Tibial artery (tissue), 4 donors: Measurements from ENCODE around the gene ZNF804B.
"Not testable (repeated sequence)": the region's sequence is repeated elsewhere in the genome, so short reads cannot be mapped to it uniquely, and the experiment has no call there.

ENCODE experiments used
- DNase-seq, 2 donors: peaks; one replicate each; pipeline ENCODE4 v3.0.0-alpha.2; 2019
- H3K27ac ChIP-seq, 2 donors: fragments of 200-600 bp; sonication (generic) in 1 of 2; 1 replicate in 1 of 2; 2 replicates in 1 of 2; pipeline ENCODE4 v1.5.1; 2018 to 2019; ENCODE audit warnings: mild to moderate bottlenecking in 1 of 2
- H3K27me3 ChIP-seq, 2 donors: fragments of 200-600 bp; sonication (generic) in 1 of 2; one replicate each; pipeline versions ENCODE4 v1.5.1 to v1.6.0; 2016 to 2019
- H3K36me3 ChIP-seq, 3 donors: fragments of 200-600 bp; sonication (generic) in 2 of 3; one replicate each; pipeline ENCODE4 v1.5.1; 2016 to 2019; ENCODE audit warnings: mild to moderate bottlenecking in 2 of 3
- H3K4me1 ChIP-seq, 4 donors: fragments of 200-600 bp; sonication (generic) in 2 of 4; 1 replicate in 3 of 4; 2 replicates in 1 of 4; pipeline ENCODE4 v1.5.1; 2016 to 2019
- H3K4me3 ChIP-seq, 2 donors: fragments of 200-600 bp; sonication (generic) in 1 of 2; 1 replicate in 1 of 2; 2 replicates in 1 of 2; pipeline ENCODE4 v1.5.1; 2018 to 2019; ENCODE audit warnings: mild to moderate bottlenecking in 2 of 2
- H3K9me3 ChIP-seq, 3 donors: fragments of 200-600 bp; sonication (generic) in 1 of 3; one replicate each; pipeline ENCODE4 v1.5.1; 2016 to 2019
- intact Hi-C: fragments of 100-400 bp; cut with DNase I; formaldehyde crosslinking; loops from one replicate; pipeline ENCODE4 v1.15.0; 2023; ENCODE audit warnings: low total_unique reads
- TF ChIP-seq, protein P1 (sequence below), 2 experiments: fragments of 200-600 bp in 1 of 2; fragments of 450-650 bp in 1 of 2; IDR thresholded peaks; one replicate each; pipeline ENCODE4 v1.5.1; 2017 to 2019; ENCODE audit warnings: antibody characterized with exemption in 2 of 2, mild to moderate bottlenecking in 1 of 2, moderate library complexity in 1 of 2

Gene ZNF804B

GRCh38 chr7:89200758-89201157, 441.3 kb downstream of the ZNF804B start:
- Histone ChIP-seq H3K9me3 (no peaks in the 10 kb centered on the region), H3K27ac (no peak overlapping the region), H3K36me3 (no peaks in the 10 kb centered on the region), H3K4me1 (no peaks in the 10 kb centered on the region), H3K4me3 (no peak overlapping the region), H3K27me3 (no peaks in the 10 kb centered on the region)
- TF ChIP-seq, protein P1, sequence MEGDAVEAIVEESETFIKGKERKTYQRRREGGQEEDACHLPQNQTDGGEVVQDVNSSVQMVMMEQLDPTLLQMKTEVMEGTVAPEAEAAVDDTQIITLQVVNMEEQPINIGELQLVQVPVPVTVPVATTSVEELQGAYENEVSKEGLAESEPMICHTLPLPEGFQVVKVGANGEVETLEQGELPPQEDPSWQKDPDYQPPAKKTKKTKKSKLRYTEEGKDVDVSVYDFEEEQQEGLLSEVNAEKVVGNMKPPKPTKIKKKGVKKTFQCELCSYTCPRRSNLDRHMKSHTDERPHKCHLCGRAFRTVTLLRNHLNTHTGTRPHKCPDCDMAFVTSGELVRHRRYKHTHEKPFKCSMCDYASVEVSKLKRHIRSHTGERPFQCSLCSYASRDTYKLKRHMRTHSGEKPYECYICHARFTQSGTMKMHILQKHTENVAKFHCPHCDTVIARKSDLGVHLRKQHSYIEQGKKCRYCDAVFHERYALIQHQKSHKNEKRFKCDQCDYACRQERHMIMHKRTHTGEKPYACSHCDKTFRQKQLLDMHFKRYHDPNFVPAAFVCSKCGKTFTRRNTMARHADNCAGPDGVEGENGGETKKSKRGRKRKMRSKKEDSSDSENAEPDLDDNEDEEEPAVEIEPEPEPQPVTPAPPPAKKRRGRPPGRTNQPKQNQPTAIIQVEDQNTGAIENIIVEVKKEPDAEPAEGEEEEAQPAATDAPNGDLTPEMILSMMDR (IDR thresholded peaks at IDR 0.05) = no peak
- intact Hi-C loops = no loop called here
- no peak for DNase-seq

- intact Hi-C loops = no loop called here
- Histone ChIP-seq H3K4me3 (no peak overlapping the region), H3K36me3 (no peaks in the 10 kb centered on the region), H3K27ac (no peak overlapping the region), H3K9me3 (no peaks in the 10 kb centered on the region), H3K27me3 (no peaks in the 10 kb centered on the region), H3K4me1 (no peaks in the 10 kb centered on the region)
- no peak for DNase-seq
- TF ChIP-seq, protein P1 (IDR thresholded peaks at IDR 0.05) = no peak
Measured at GRCh38 chr7:89223900-89224395, 464.4 kb downstream of the ZNF804B start.

GRCh38 chr7:89228688-89229171, 469.2 kb downstream of the ZNF804B start:
- H3K27me3 ChIP-seq, H3K27ac ChIP-seq, DNase-seq, H3K9me3 ChIP-seq, H3K36me3 ChIP-seq, H3K4me3 ChIP-seq, intact Hi-C loops, H3K4me1 ChIP-seq: not testable (repeated sequence)

- Histone ChIP-seq H3K9me3 (no peaks in the 10 kb centered on the region), H3K4me1 (no peaks in the 10 kb centered on the region), H3K27ac (no peak overlapping the region), H3K36me3 (no peaks in the 10 kb centered on the region), H3K4me3 (no peak overlapping the region), H3K27me3 (no peaks in the 10 kb centered on the region)
- DNase-seq = no peak
- intact Hi-C loops = no loop called here
- TF ChIP-seq, protein P1 (IDR thresholded peaks at IDR 0.05) = no peak
Measured at GRCh38 chr7:89238156-89238555, 478.7 kb downstream of the ZNF804B start.

DNA sequence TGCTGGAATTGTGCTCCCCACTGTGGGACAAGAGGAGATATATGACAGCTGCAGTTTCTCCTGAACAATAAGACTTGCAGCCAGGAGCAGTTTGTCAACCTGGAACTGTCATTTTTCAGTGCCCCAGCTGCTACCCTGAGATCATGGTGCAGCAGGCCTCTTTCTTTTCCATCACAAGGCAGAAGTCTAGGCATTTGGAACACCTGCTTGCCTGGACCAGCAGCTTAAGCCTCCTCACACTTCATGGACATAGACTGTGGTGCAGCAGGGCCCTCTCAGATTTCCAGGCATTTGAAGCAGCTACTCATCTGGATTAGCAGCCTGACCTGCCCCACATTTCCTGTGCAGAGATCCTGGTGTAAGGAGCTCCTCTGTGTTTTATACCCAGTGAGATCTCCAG, 486.7 kb downstream of the ZNF804B start:
- H3K4me1 ChIP-seq = no peaks in the 10 kb centered on the region
- no peak overlapping the region for H3K27ac ChIP-seq
- no peak overlapping the region for H3K4me3 ChIP-seq
- TF ChIP-seq, protein P1 (IDR thresholded peaks at IDR 0.05) = no peak
- no peaks in the 10 kb centered on the region for H3K36me3 ChIP-seq
- no peaks in the 10 kb centered on the region for H3K27me3 ChIP-seq
- intact Hi-C loops = no loop called here
- H3K9me3 ChIP-seq = peaks cover 0 to 11% (median 9%) of the 10 kb centered on the region in 3 donors
- no peak for DNase-seq

DNA sequence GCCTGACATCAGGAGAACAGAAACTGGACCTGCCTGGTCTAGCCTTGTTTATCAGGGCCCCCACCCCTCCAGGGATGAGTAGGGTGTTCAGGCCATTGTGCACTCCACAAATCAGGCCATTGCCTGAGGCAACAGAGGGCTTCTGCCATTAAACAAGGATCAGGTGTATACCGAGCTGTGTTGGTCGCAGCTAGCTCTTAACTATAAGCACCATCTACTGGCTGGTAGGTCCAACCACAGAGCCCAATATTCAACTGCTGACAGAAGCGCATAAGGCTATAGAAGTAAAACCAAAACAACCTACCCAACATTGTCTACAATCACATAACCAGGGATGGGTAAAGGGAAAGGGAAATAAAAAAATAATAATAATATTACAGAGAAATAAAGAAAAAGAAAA, 487.7 kb downstream of the ZNF804B start:
- Histone ChIP-seq H3K27ac (no peak overlapping the region), H3K4me3 (no peak overlapping the region), H3K27me3 (no peaks in the 10 kb centered on the region), H3K36me3 (no peaks in the 10 kb centered on the region), H3K9me3 (peaks cover 0 to 11% (median 9%) of the 10 kb centered on the region in 3 donors), H3K4me1 (no peaks in the 10 kb centered on the region)
- DNase-seq = no peak
- TF ChIP-seq, protein P1 (IDR thresholded peaks at IDR 0.05) = no peak
- intact Hi-C loops = no loop called here
